Dendritic cell treated with granulocyte-macrophage colony-stimulating factor and Interleukin-4, amounts not matched to agents 40 ng/mL and 50 ng/mL, for 4 days (primary cell): ENCODE data around the gene SLC6A1.

Source experiments
- H3K27ac Mint-ChIP-seq: one replicate; pipeline ENCODE4 v1.8.0; 2022; ENCODE audit warnings: mild to moderate bottlenecking, mixed read lengths
- H3K27me3 Mint-ChIP-seq: one replicate; pipeline ENCODE4 v1.8.0; 2022; ENCODE audit warnings: mild to moderate bottlenecking, mixed read lengths
- H3K36me3 Mint-ChIP-seq: one replicate; pipeline ENCODE4 v1.8.0; 2022; ENCODE audit warnings: low read depth, mixed read lengths
- H3K4me1 Mint-ChIP-seq: one replicate; pipeline ENCODE4 v1.8.0; 2022; ENCODE audit warnings: low read depth, mixed read lengths
- H3K4me3 Mint-ChIP-seq: one replicate; pipeline ENCODE4 v1.8.0; 2022; ENCODE audit warnings: mild to moderate bottlenecking, moderate library complexity, mixed read lengths
- H3K9me3 Mint-ChIP-seq: one replicate; pipeline ENCODE4 v1.8.0; 2022; ENCODE audit warnings: mixed read lengths
- intact Hi-C: fragments of 100-400 bp; cut with micrococcal nuclease; formaldehyde crosslinking; loops from one replicate; pipeline ENCODE4 v1.15.0; 2022

SLC6A1 gene

GRCh38 chr3:11033871-11034270, 41.3 kb downstream of the SLC6A1 start:
- intact Hi-C loops, result no loop called here
- peaks cover 53% of the 10 kb centered on the region for H3K27me3 Mint-ChIP-seq
- H3K4me3 Mint-ChIP-seq, result no peak overlapping the region
- no peaks in the 10 kb centered on the region for H3K4me1 Mint-ChIP-seq
- no peaks in the 10 kb centered on the region for H3K9me3 Mint-ChIP-seq
- no peak overlapping the region for H3K27ac Mint-ChIP-seq
- no peaks in the 10 kb centered on the region for H3K36me3 Mint-ChIP-seq

- Mint-ChIP-seq H3K36me3 (no peaks in the 10 kb centered on the region), H3K27ac (no peak overlapping the region), H3K4me3 (no peak overlapping the region), H3K9me3 (no peaks in the 10 kb centered on the region), H3K27me3 (peaks cover 54% of the 10 kb centered on the region), H3K4me1 (no peaks in the 10 kb centered on the region)
- intact Hi-C loops, result no loop called here
Measured at GRCh38 chr3:11034309-11034985, 41.9 kb downstream of the SLC6A1 start.

- intact Hi-C loops, result no loop called here
- peaks cover 60% of the 10 kb centered on the region for H3K27me3 Mint-ChIP-seq
- no peaks in the 10 kb centered on the region for H3K36me3 Mint-ChIP-seq
- H3K4me1 Mint-ChIP-seq, result no peaks in the 10 kb centered on the region
- no peak overlapping the region for H3K4me3 Mint-ChIP-seq
- no peaks in the 10 kb centered on the region for H3K9me3 Mint-ChIP-seq
- no peak overlapping the region for H3K27ac Mint-ChIP-seq
Measured at GRCh38 chr3:11035757-11036505, 43.4 kb downstream of the SLC6A1 start.

GRCh38 chr3:11037241-11037873, 44.8 kb downstream of the SLC6A1 start:
- no peaks in the 10 kb centered on the region for H3K4me1 Mint-ChIP-seq

DNA sequence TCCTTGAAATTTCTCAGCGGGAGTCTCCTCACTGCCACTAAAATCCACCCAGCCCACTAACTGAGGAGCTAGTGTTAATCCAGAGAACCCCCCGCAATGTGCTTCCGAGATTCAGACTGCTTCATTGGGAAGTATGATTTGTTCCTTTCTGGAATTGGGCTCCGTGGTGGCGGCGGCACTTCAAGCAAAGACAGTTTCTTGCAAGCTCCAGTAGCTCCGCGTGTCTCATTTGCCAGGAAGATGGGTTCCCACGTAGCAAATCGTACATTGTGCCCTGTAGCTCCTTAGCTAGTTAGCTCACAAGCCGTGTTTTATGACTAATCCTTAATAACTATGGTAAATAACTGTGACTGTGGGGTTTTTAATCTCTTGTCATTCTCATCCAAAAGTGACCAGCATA, 45.4 kb downstream of the SLC6A1 start:
- no peaks in the 10 kb centered on the region for H3K4me1 Mint-ChIP-seq
- H3K27me3 Mint-ChIP-seq, result peaks cover 67% of the 10 kb centered on the region
- H3K9me3 Mint-ChIP-seq, result no peaks in the 10 kb centered on the region
- intact Hi-C loops, result no loop called here
- no peak overlapping the region for H3K4me3 Mint-ChIP-seq
- H3K27ac Mint-ChIP-seq, result no peak overlapping the region
- H3K36me3 Mint-ChIP-seq, result no peaks in the 10 kb centered on the region

More at GRCh38 chr3:11037241-11037873, 44.8 kb downstream of the SLC6A1 start:
- intact Hi-C loops, result no loop called here
- H3K9me3 Mint-ChIP-seq, result no peaks in the 10 kb centered on the region
- H3K27me3 Mint-ChIP-seq, result peaks cover 65% of the 10 kb centered on the region
- H3K27ac Mint-ChIP-seq, result no peak overlapping the region
- no peak overlapping the region for H3K4me3 Mint-ChIP-seq
- no peaks in the 10 kb centered on the region for H3K36me3 Mint-ChIP-seq

DNA sequence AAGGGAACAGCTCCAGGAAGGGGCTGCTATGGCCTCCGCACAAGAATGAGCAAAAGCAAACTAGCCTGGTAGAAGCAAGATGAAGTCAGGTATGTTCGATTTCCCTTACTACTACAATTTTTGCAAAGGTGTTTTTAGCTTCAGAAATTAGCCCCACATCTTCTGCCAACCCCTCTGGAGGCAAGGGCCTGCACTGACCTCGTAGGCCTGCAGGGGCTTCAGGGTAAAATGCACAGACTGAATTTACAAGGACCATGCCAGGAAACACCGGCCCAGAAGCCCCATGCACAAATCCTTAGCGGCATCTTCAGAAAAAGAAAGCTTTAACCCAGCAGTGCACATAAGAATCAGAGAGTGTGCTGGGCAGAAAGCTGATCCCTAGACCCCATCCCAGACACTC, 53.0 kb downstream of the SLC6A1 start:
- Mint-ChIP-seq H3K36me3 (no peaks in the 10 kb centered on the region), H3K27ac (no peak overlapping the region), H3K4me1 (no peaks in the 10 kb centered on the region), H3K9me3 (no peaks in the 10 kb centered on the region), H3K4me3 (no peak overlapping the region), H3K27me3 (peaks cover 41% of the 10 kb centered on the region)
- intact Hi-C loops, result no loop called here

DNA sequence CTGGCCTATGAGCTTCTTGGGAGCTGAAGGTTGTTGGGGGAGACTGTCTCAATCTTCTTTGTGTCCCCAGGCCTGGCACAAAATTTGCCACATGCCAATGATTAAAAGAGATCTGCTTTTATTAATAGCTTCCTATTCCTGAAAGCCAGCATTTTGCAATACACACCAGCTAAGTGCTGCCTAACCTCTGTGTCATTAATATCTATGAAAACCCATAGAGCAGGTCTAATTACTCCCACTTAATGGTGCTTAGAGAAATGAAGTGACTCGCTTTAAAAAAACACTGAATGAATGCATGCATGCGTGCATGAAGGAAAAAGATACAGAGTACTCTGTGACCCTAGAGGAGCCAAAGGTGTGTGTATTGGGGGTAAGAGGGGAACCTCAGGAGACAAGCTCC, 55.0 kb downstream of the SLC6A1 start:
- Mint-ChIP-seq H3K4me3 (no peak overlapping the region), H3K9me3 (no peaks in the 10 kb centered on the region), H3K27me3 (peaks cover 36% of the 10 kb centered on the region), H3K27ac (no peak overlapping the region), H3K4me1 (peaks cover 5% of the 10 kb centered on the region), H3K36me3 (no peaks in the 10 kb centered on the region)
- intact Hi-C loops, result no loop called here

DNA sequence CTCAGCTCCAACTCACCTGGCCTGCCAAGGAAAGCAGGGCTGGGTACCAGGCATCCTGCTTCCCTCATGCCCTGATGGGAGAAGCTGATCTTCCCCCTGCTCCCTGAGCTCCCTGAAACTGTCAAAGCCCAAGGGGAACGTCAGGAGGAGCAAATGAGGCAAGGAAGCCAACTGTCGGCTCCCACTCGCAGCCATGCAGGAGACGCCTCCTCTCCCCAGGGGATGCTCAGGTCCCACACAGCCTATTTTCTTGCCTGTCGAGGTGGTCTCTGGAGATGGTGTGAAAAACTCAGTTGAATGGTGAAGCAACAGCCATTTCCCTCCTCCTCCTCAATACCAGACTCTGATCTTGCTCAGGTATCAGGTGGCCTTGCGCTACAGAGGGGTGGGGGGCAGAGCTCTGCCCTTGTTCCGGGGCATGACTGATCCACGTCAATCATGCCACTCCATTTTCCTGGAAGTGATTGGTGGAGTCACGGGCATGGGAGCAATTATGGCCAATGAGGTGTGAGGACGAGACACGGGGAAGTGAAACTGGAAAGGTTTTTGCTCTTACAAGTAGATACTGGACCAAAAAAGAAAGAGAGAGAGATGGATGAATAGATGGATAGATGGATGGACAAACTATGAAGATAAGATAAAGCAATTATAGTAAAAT, 58.2 kb downstream of the SLC6A1 start:
- Mint-ChIP-seq H3K27ac (no peak overlapping the region), H3K9me3 (no peaks in the 10 kb centered on the region), H3K4me3 (no peak overlapping the region), H3K36me3 (no peaks in the 10 kb centered on the region), H3K27me3 (peaks cover 40% of the 10 kb centered on the region), H3K4me1 (peaks cover 10% of the 10 kb centered on the region)
- intact Hi-C loops, result no loop called here

GRCh38 chr3:11053926-11054503, 61.5 kb downstream of the SLC6A1 start:
- no peaks in the 10 kb centered on the region for H3K9me3 Mint-ChIP-seq
- H3K27me3 Mint-ChIP-seq, result peaks cover 47% of the 10 kb centered on the region
- intact Hi-C loops, result no loop called here
- no peak overlapping the region for H3K27ac Mint-ChIP-seq
- no peaks in the 10 kb centered on the region for H3K36me3 Mint-ChIP-seq
- H3K4me3 Mint-ChIP-seq, result no peak overlapping the region
- H3K4me1 Mint-ChIP-seq, result peaks cover 10% of the 10 kb centered on the region

DNA sequence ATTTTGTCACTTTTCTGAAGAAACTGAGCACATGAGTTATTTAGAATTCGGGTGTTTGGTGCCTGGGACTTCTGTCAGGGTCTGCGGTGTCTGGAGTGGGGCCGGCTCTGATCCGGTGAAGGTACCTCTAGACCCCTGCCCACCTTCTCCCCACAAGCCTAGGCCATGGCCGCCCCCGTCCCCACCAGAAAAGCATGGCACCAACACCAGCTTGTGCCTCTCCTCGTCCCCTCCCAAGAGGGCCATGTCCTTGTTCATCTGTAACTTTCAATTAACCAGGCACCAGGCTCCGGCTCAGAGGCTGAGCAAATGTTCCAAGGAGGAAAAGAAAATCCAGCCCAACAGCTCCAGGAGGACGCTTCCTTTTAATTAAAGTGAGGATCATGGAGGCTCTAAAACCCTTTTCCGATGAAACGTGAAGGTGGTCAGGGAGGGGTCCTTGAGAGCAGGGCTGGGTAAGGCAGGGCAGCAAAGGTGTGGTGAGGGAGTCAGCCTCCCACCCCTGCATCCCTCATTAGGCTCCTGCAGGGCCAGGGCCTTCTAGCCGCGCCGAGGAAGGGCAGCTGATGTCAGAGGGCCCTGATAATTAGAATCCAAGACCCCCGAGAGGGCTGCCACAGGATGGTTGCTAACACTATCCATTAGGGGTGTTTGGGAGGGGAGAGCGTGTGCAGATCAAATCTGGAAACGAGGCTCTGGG, 62.3 kb downstream of the SLC6A1 start:
- Mint-ChIP-seq H3K27ac (no peak overlapping the region), H3K4me1 (peaks cover 10% of the 10 kb centered on the region), H3K36me3 (no peaks in the 10 kb centered on the region), H3K9me3 (no peaks in the 10 kb centered on the region), H3K27me3 (peaks cover 45% of the 10 kb centered on the region), H3K4me3 (no peak overlapping the region)
- intact Hi-C loops, result no loop called here

DNA sequence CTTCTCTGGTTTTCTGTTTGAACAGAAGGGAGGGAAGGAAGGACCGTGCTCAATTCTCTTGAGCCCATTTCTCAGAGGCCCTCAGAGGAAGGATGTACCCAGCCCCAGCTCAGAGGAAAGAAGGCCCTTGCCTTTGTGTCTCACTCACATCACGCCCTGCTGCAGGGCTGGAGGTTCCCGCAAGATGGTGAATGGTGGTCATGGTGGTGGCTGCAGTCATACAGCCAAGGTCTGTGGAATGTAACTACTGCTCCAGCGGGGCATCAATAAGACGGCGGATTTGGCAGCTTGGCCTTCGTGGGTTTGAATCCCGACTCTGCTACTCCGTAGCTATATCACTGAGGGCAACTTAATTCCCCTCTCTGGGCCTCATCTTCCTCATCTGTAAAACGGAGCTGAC, 62.9 kb downstream of the SLC6A1 start:
- peaks cover 39% of the 10 kb centered on the region for H3K27me3 Mint-ChIP-seq
- no peaks in the 10 kb centered on the region for H3K36me3 Mint-ChIP-seq
- H3K9me3 Mint-ChIP-seq, result no peaks in the 10 kb centered on the region
- H3K4me1 Mint-ChIP-seq, result peaks cover 10% of the 10 kb centered on the region
- intact Hi-C loops, result no loop called here
- no peak overlapping the region for H3K27ac Mint-ChIP-seq
- H3K4me3 Mint-ChIP-seq, result no peak overlapping the region

DNA sequence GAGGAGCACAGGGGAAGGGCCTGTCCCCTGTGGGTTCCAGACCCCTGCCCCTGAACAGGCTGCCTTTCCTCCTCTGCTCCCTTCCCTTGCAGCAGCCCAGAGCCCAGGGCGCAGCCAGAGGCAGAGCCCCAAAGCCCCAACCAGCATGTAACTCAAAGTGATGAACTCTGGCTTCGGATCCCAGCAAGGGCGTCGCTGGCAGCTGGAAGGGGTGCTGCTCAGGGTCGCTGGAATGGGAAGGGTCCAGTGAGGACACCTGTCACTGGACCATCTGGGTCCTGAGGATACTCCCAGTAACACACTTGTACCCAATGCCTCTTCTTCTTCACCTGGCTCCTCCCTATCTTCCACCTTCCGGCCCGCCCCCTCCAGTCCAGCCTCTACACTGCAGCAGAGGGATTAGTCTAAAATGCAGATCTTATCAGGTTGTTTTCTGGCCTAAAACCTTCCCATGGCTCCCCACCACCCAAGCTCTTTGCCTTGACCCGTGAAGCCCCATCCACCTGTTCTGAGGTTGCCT, 64.0 kb downstream of the SLC6A1 start:
- H3K27ac Mint-ChIP-seq, result no peak overlapping the region
- peaks cover 5% of the 10 kb centered on the region for H3K4me1 Mint-ChIP-seq
- no peaks in the 10 kb centered on the region for H3K36me3 Mint-ChIP-seq
- H3K27me3 Mint-ChIP-seq, result peaks cover 35% of the 10 kb centered on the region
- no peaks in the 10 kb centered on the region for H3K9me3 Mint-ChIP-seq
- intact Hi-C loops, result no loop called here
- no peak overlapping the region for H3K4me3 Mint-ChIP-seq

DNA sequence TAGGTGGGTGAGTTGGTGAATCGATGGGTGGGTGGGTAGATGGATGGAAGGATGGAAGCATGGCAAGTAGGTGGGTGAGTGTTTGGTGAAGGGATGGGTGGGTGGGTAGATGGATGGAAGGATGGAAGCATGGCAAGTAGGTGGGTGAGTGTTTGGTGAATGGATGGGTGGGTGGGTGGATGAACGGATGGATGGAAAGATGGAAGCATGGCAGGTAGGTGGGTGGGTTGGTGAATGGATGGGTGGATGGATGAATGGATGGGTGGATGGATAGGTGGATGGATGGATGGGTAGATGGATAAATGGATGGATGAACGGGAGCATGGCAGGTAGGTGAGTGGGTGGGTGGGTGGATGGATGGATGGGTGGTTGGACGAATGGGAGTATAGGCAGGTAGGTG, 65.1 kb downstream of the SLC6A1 start:
- Mint-ChIP-seq H3K9me3 (no peaks in the 10 kb centered on the region), H3K4me3 (no peak overlapping the region), H3K27me3 (peaks cover 37% of the 10 kb centered on the region), H3K4me1 (peaks cover 3% of the 10 kb centered on the region), H3K27ac (no peak overlapping the region), H3K36me3 (no peaks in the 10 kb centered on the region)
- intact Hi-C loops, result no loop called here
